Fibroblast of skin of right biceps (primary cell): ENCODE results near the gene RPL29.
A peak's percentile ranks its signal among the peaks of the same experiment; 100 is the strongest.

Experiments
- DNase-seq: peaks from one replicate; pipeline ENCODE4 v3.0.0-alpha.2; 2013

The RPL29 gene

GRCh38 chr3:52024765-52025452 lies 29.2 kb upstream of the RPL29 start:
- DNase-seq: no peak

- no peak for DNase-seq
These were observed 28.4 kb upstream of the RPL29 start for GRCh38 chr3:52023860-52024764.

GRCh38 chr3:52023101-52023770 lies 27.5 kb upstream of the RPL29 start:
- no peak for DNase-seq

GRCh38 chr3:52022323-52023100 lies 26.8 kb upstream of the RPL29 start:
- DNase-seq: peak; percentile 55

GRCh38 chr3:52021489-52022268 lies 26.0 kb upstream of the RPL29 start:
- peak; percentile 40 for DNase-seq

GRCh38 chr3:52020796-52021195 lies 25.1 kb upstream of the RPL29 start:
- no peak for DNase-seq

GRCh38 chr3:52019352-52020080 lies 23.8 kb upstream of the RPL29 start:
- no peak for DNase-seq

GRCh38 chr3:52018319-52019000 lies 22.8 kb upstream of the RPL29 start:
- no peak for DNase-seq

GRCh38 chr3:52017586-52017985 lies 21.9 kb upstream of the RPL29 start:
- no peak for DNase-seq

GRCh38 chr3:52015438-52016228 lies 19.9 kb upstream of the RPL29 start:
- DNase-seq: no peak

- peak; percentile 36 for DNase-seq
These were observed 18.9 kb upstream of the RPL29 start for GRCh38 chr3:52014613-52015012.

- no peak for DNase-seq
These were observed 18.3 kb upstream of the RPL29 start for GRCh38 chr3:52013802-52014598.

GRCh38 chr3:52012699-52013098 lies 17.0 kb upstream of the RPL29 start:
- no peak for DNase-seq

- no peak for DNase-seq
These were observed 14.7 kb upstream of the RPL29 start for GRCh38 chr3:52010431-52010830.

- no peak for DNase-seq
These were observed 11.6 kb upstream of the RPL29 start for GRCh38 chr3:52007291-52007690.

- DNase-seq: no peak
These were observed 11.1 kb upstream of the RPL29 start for GRCh38 chr3:52006820-52007133.

- DNase-seq: no peak
These were observed 10.5 kb upstream of the RPL29 start for GRCh38 chr3:52006017-52006819.

- peak; percentile 79 for DNase-seq
These were observed 9.9 kb upstream of the RPL29 start for GRCh38 chr3:52005571-52005986.
